Right ventricle myocardium superior (tissue), 1 donor: ENCODE measurements around the gene HOPX. TPM values are rescaled to one million over a fixed set of nuclear protein-coding genes. Genes with fewer than 3 reads are reported as not detected.
"Not testable (repeated sequence)": the region's sequence is repeated elsewhere in the genome, so short reads cannot be mapped to it uniquely, and the experiment has no call there.

Experiments
- ATAC-seq: fragments of 200-7000 bp; cut with Tn5 transposase; one replicate; pipeline ENCODE4 v1.9.1; 2020; ENCODE audit warnings: mild to moderate bottlenecking; ENCODE audit not compliant: poor library complexity
- DNase-seq: peaks from one replicate; pipeline ENCODE4 v3.0.0-alpha.2; 2020
- intact Hi-C: fragments of 100-400 bp; cut with DNase I; formaldehyde crosslinking; loops from one replicate; pipeline ENCODE4 v1.11.2; 2022
- total RNA-seq: library from RNA; stranded (reverse); fragmentation: NEBNext Ultra II Directional; extraction: Animal tissue kit (Norgen Biotek cat#: 25700); gene quantifications from one replicate; pipeline ENCODE4 v1.2.1, GENCODE V29; 2021
- donor health status: DM: no; HTN: yes; CAD: no; lungs with severe emphysema.

The HOPX gene
- total RNA-seq, 1 donor from 2014 or later = 23.7 TPM

GRCh38 chr4:56607926-56608325 is 73.2 kb downstream of the HOPX start:
- intact Hi-C loops = no loop called here
- no peak for DNase-seq
- no peak for ATAC-seq

GRCh38 chr4:56606385-56606784 is 74.7 kb downstream of the HOPX start:
- ATAC-seq (no peak), DNase-seq (no peak)
- intact Hi-C loops = no loop called here

- intact Hi-C loops, ATAC-seq, DNase-seq: not testable (repeated sequence)
Observed at GRCh38 chr4:56605464-56605863, 75.6 kb downstream of the HOPX start.

- no peak for ATAC-seq
Observed at GRCh38 chr4:56603297-56603696, 77.8 kb downstream of the HOPX start.

More at GRCh38 chr4:56603297-56603696, 77.8 kb downstream of the HOPX start:
- intact Hi-C loops = no loop called here
- no peak for DNase-seq

Other genes starting within 250 kb of the HOPX start
- 2.3 TPM for gene PPAT, start 245.7 kb downstream of the HOPX start, total RNA-seq
- 19.1 TPM for gene PAICS, start 245.0 kb downstream of the HOPX start, total RNA-seq
- 30.5 TPM for gene SRP72, start 213.7 kb downstream of the HOPX start, total RNA-seq
- gene ARL9, start 175.5 kb downstream of the HOPX start, total RNA-seq = not detected
- 1.6 TPM for gene SPINK2, start 140.4 kb upstream of the HOPX start, total RNA-seq
- 24.0 TPM for gene REST, start 226.6 kb upstream of the HOPX start, total RNA-seq